NB4 (cell line): Measurements from ENCODE around the gene CLSTN2.
"Not testable (repeated sequence)": the region's sequence is repeated elsewhere in the genome, so short reads cannot be mapped to it uniquely, and the experiment has no call there.

Experiments
- DNase-seq: peaks from one replicate; pipeline ENCODE4 v3.0.0; 2010; ENCODE audit warnings: low read depth
- H3K4me3 ChIP-seq: one replicate; pipeline ENCODE4 v1.5.1; 2011; ENCODE audit warnings: mild to moderate bottlenecking, low read depth, low read length, moderate library complexity
- MYC ChIP-seq: IDR thresholded peaks from 2 replicates; pipeline ENCODE4 v1.6.1; 2011; ENCODE audit warnings: low read depth, low read length
- POLR2A ChIP-seq: IDR thresholded peaks from 2 replicates; pipeline ENCODE4 v1.6.1; 2011; ENCODE audit warnings: mild to moderate bottlenecking; ENCODE audit not compliant: insufficient read length; ENCODE audit errors: extremely low read depth
- TF ChIP-seq, protein P1 (sequence below): IDR thresholded peaks from one replicate; pipeline ENCODE4 v1.5.1; 2012; ENCODE audit warnings: low read depth, low read length
- TF ChIP-seq, protein P2 (sequence below): IDR thresholded peaks from 2 replicates; pipeline ENCODE4 v1.6.1; 2011; ENCODE audit warnings: low read depth, low read length

Gene CLSTN2

DNA sequence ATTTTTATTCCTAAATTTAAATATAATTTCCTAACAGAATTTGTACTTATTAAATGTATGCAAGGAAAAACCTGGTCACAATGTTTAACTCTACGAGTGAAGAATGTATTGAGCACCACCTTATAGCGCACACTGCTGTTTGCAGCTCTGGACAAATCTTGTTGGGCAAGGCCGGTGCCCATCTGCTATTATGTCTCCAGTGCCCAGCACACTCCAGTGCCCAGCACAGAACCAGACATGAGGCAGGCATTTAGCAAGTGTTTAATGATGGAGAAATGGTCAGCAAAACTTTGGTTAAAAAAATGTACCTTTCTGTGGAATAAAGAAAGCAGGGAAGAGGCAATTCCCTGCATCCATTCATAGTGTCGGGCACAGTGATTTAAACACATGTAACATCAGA lies 488.2 kb downstream of the CLSTN2 start:
- H3K4me3 ChIP-seq = no peak overlapping the region
- DNase-seq = no peak
- TF ChIP-seq, protein P1, sequence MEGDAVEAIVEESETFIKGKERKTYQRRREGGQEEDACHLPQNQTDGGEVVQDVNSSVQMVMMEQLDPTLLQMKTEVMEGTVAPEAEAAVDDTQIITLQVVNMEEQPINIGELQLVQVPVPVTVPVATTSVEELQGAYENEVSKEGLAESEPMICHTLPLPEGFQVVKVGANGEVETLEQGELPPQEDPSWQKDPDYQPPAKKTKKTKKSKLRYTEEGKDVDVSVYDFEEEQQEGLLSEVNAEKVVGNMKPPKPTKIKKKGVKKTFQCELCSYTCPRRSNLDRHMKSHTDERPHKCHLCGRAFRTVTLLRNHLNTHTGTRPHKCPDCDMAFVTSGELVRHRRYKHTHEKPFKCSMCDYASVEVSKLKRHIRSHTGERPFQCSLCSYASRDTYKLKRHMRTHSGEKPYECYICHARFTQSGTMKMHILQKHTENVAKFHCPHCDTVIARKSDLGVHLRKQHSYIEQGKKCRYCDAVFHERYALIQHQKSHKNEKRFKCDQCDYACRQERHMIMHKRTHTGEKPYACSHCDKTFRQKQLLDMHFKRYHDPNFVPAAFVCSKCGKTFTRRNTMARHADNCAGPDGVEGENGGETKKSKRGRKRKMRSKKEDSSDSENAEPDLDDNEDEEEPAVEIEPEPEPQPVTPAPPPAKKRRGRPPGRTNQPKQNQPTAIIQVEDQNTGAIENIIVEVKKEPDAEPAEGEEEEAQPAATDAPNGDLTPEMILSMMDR = no peak
- TF ChIP-seq MYC = no peak
- TF ChIP-seq POLR2A = no peak
- TF ChIP-seq, protein P2, sequence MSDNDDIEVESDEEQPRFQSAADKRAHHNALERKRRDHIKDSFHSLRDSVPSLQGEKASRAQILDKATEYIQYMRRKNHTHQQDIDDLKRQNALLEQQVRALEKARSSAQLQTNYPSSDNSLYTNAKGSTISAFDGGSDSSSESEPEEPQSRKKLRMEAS = no peak

DNA sequence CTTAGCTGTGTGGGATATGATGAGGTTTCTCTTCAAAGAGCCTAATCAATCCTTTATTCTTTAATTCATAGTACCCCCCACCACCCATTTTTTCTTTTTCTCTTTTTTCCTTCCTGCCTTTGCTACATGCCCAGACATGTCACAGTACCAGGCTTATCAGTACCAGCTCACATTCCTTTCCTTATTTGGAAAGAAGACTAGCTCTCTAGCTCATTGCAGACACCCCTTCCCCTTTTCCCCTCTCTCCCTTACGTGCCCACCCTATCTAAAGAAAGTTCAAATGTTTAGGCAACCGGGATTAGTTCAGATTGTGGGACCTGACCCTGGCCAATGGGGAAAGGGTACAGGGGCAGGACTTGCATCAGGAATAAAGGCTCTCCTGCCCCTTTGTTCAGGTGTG lies 488.6 kb downstream of the CLSTN2 start:
- not testable (repeated sequence) for H3K4me3 ChIP-seq, DNase-seq

DNA sequence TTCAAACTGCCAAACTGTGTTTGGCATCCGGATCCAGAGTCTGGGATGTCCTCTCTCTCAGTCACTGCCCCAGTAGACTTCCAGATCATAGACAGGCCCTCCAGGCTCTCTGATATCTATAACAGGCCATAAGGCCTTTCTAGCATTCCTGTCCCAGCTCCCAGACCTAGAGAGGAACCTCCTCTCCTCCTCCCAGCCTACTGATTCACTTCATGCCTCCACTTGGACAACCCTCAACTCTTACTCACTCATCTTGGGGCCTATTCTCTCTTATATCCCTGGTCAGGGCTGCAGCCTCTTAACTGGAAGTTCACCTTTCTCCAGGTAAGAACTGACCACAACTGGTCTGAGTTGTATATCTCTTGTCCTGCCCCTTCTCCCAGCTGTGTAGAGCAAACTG lies 489.2 kb downstream of the CLSTN2 start:
- H3K4me3 ChIP-seq = no peak overlapping the region
- no peak for DNase-seq
- TF ChIP-seq MYC (no peak), POLR2A (no peak)
- TF ChIP-seq, protein P2 = no peak
- TF ChIP-seq, protein P1 = no peak

DNA sequence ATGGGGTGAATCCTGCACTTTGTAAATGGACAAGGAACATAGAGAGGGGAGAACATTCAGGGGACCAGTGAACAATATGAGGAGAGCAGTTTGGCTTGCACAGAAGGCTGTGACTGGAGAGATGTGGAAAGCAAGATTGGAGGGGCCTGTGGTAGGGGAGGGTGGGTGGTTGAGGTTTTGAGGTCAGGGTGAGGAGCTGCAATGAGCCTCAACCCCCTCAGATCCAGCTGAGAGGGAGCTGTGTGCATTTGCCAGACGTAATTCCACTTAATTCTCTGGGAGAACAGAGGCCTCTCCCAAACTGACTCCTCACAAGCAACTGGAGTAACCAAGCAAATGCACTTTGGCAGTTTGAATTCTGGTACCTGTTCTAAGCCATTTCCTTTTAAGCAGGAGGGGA lies 489.7 kb downstream of the CLSTN2 start:
- no peak for DNase-seq
- H3K4me3 ChIP-seq = no peak overlapping the region
- TF ChIP-seq, protein P2 = no peak
- TF ChIP-seq, protein P1 = no peak
- TF ChIP-seq POLR2A (no peak), MYC (no peak)

DNA sequence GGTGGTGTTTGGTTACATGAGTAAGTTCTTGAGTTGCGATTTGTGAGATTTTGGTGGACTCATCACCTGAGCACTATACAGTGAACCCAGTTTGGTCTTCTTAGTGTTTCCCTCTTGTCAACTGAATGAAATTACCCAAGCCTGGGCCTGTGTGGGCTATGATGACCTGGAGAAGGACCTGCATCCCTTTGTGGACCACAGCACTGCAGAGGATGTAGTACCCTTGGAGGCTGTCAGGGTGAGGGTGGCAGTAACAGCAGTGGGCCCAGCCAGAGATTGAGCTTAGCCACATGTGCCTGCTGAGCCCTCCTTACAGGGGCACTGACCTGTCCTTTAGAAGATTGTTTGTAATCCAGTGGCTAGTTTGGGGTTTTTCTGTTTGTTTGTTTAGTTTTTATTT lies 492.8 kb downstream of the CLSTN2 start:
- TF ChIP-seq MYC (no peak), POLR2A (no peak)
- TF ChIP-seq, protein P2 = no peak
- TF ChIP-seq, protein P1 = no peak
- no peak overlapping the region for H3K4me3 ChIP-seq
- no peak for DNase-seq

DNA sequence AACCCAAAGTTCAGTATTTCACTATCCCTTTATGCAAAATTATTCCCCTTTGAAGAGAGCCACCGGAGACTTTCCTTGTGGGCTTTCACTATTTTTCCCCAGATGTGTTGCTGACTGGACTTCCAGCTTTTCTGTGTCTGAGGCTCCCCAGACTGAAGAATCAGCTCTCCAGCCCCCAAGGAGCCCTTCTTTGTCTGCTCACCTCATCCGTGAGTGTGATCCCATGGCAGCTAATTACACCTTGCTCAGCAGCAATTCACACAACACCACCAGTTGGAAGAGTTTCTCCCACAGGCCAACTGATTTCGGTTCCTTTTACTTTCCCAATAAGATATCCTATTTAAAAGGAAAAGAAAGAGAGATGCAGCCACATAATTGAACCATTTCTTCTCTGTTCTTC lies 493.4 kb downstream of the CLSTN2 start:
- DNase-seq = no peak
- no peak overlapping the region for H3K4me3 ChIP-seq
- no peak for TF ChIP-seq POLR2A

DNA sequence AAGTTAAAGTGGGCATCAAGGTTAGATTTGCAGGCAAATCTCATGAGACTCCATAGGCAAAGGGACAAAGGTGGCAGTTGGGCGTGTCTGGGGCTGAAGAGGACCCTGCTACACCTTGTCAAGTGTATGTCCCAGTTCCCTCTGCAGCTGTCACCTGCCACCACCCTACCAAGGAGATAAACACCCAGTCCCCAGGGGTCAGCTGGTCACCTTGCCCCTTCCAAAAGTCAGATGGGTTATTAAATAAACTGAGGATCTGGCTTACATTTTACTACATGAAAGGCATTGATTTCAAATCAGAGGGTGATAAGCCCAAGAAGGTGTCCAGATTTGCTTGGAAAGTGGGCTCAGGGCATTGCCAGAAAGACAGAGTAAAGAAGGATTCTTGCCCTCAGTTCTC lies 494.8 kb downstream of the CLSTN2 start:
- TF ChIP-seq, protein P2 = no peak
- TF ChIP-seq, protein P1 = no peak
- no peak for TF ChIP-seq POLR2A
- TF ChIP-seq MYC = no peak
- H3K4me3 ChIP-seq = no peak overlapping the region
- no peak for DNase-seq
